GM12878 (cell line): ENCODE results near the gene APOA5.

ENCODE experiments used
- IKZF1 ChIP-seq: fragments of 450-650 bp; conservative IDR thresholded peaks from 2 replicates; pipeline ENCODE4 v1.6.1; 2017; ENCODE audit warnings: antibody characterized with exemption, mild to moderate bottlenecking
- MYC ChIP-seq: IDR thresholded peaks from 2 replicates; pipeline ENCODE4 v1.6.1; 2011; ENCODE audit warnings: mild to moderate bottlenecking, low read length, moderate library complexity, inconsistent platforms; ENCODE audit not compliant: insufficient read depth, insufficient replicate concordance, insufficient read length, severe bottlenecking
- NRF1 ChIP-seq: conservative IDR thresholded peaks from 2 replicates; pipeline ENCODE4 v1.6.1; 2011; ENCODE audit warnings: mild to moderate bottlenecking, low read depth, low read length, improper control_type of control experiment
- PAX5 ChIP-seq: IDR thresholded peaks from 2 replicates; pipeline ENCODE4 v1.6.1; 2011; ENCODE audit warnings: low read depth, low read length, borderline replicate concordance
- POLR2A ChIP-seq: IDR thresholded peaks from 2 replicates; pipeline ENCODE4 v1.6.1; 2011; ENCODE audit warnings: low read depth, mild to moderate bottlenecking, low read length
- SMC3 ChIP-seq: IDR thresholded peaks from 2 replicates; pipeline ENCODE4 v1.6.1; 2011; ENCODE audit warnings: low read length, improper control_type of control experiment, borderline replicate concordance
- SPI1 ChIP-seq: IDR thresholded peaks from 2 replicates; pipeline ENCODE4 v1.6.1; 2011; ENCODE audit warnings: low read depth, mild to moderate bottlenecking, low read length, moderate library complexity, borderline replicate concordance; ENCODE audit not compliant: insufficient read depth
- WRNIP1 ChIP-seq: IDR thresholded peaks from 2 replicates; pipeline ENCODE4 v1.6.1; 2011; ENCODE audit warnings: low read depth, low read length, improper control_type of control experiment, borderline replicate concordance
- ZNF24 ChIP-seq: fragments of 450-650 bp; IDR thresholded peaks from 2 replicates; pipeline ENCODE4 v1.6.1; 2017; ENCODE audit warnings: antibody characterized with exemption, mild to moderate bottlenecking
- TF ChIP-seq, protein P1 (sequence below): IDR thresholded peaks from 2 replicates; pipeline ENCODE4 v1.6.1; 2012; ENCODE audit warnings: low read depth, low read length, improper control_type of control experiment
- TF ChIP-seq, protein P2 (sequence below), 3 experiments: IDR thresholded peaks in 2 of 3; conservative IDR thresholded peaks in 1 of 3; 2 replicates each; pipeline ENCODE4 v1.5.1; 2011; ENCODE audit warnings: low read depth in 3 of 3, low read length in 3 of 3, mild to moderate bottlenecking in 3 of 3, control low read depth in 2 of 3, moderate library complexity in 2 of 3, inconsistent platforms in 1 of 3, mixed read lengths in 1 of 3; ENCODE audit not compliant: control insufficient read depth in 2 of 3, insufficient read depth in 1 of 3; ENCODE audit errors: extremely low read depth in 1 of 3
- TF ChIP-seq, protein P3 (sequence below): IDR thresholded peaks from 2 replicates; pipeline ENCODE4 v1.6.1; 2012; ENCODE audit warnings: mild to moderate bottlenecking, low read depth, low read length
- TF ChIP-seq, protein P4 (sequence below): fragments of 450-650 bp; IDR thresholded peaks from 2 replicates; pipeline ENCODE4 v1.6.1; 2014; ENCODE audit warnings: mild to moderate bottlenecking
- TF ChIP-seq, protein P5 (sequence below): IDR thresholded peaks from 2 replicates; pipeline ENCODE4 v1.6.1; 2012; ENCODE audit warnings: low read depth, low read length, improper control_type of control experiment

DNA sequence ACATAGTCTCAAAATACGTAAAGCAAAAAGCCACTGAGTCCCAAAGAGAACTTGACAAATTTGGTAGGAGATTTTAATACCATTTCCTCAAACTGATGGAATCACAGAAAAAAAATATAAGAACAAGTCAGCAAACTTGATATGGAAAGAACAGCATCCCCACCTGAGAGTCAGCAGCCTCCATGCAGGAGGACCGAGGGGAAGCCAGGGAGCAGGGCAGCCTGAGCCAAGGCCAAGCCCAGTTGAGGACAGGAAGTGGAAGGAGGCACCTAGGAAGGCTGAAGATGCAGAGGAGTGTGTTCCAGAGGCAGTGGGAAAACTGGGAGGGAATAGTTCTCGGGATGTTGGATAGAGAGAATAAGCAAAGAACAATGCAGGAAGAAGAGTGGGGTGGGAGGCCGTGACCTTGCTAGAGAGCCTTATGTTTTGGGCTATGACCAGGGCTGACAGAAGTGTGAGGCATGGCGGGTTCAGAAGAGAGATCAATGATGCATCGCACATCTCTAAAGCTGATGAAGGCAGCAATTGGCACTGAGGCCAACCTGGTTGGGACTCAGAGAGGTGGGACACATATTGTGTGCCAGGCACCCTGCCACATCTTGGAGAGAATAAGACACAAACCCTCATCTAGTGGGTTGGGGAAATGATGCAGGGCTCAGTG is 16.1 kb upstream of the APOA5 start:
- no peak for TF ChIP-seq SPI1
- TF ChIP-seq, protein P1, sequence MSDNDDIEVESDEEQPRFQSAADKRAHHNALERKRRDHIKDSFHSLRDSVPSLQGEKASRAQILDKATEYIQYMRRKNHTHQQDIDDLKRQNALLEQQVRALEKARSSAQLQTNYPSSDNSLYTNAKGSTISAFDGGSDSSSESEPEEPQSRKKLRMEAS: no peak
- TF ChIP-seq, protein P2, sequence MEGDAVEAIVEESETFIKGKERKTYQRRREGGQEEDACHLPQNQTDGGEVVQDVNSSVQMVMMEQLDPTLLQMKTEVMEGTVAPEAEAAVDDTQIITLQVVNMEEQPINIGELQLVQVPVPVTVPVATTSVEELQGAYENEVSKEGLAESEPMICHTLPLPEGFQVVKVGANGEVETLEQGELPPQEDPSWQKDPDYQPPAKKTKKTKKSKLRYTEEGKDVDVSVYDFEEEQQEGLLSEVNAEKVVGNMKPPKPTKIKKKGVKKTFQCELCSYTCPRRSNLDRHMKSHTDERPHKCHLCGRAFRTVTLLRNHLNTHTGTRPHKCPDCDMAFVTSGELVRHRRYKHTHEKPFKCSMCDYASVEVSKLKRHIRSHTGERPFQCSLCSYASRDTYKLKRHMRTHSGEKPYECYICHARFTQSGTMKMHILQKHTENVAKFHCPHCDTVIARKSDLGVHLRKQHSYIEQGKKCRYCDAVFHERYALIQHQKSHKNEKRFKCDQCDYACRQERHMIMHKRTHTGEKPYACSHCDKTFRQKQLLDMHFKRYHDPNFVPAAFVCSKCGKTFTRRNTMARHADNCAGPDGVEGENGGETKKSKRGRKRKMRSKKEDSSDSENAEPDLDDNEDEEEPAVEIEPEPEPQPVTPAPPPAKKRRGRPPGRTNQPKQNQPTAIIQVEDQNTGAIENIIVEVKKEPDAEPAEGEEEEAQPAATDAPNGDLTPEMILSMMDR (IDR thresholded peaks at IDR 0.05 in 2 of 3, conservative IDR thresholded peaks at IDR 0.05 in 1 of 3; ENCODE audit: control insufficient read depth in 2 of 3, extremely low read depth in 1 of 3, insufficient read depth in 1 of 3, low read depth in 3 of 3, low read length in 3 of 3): no peak
- TF ChIP-seq, protein P3, sequence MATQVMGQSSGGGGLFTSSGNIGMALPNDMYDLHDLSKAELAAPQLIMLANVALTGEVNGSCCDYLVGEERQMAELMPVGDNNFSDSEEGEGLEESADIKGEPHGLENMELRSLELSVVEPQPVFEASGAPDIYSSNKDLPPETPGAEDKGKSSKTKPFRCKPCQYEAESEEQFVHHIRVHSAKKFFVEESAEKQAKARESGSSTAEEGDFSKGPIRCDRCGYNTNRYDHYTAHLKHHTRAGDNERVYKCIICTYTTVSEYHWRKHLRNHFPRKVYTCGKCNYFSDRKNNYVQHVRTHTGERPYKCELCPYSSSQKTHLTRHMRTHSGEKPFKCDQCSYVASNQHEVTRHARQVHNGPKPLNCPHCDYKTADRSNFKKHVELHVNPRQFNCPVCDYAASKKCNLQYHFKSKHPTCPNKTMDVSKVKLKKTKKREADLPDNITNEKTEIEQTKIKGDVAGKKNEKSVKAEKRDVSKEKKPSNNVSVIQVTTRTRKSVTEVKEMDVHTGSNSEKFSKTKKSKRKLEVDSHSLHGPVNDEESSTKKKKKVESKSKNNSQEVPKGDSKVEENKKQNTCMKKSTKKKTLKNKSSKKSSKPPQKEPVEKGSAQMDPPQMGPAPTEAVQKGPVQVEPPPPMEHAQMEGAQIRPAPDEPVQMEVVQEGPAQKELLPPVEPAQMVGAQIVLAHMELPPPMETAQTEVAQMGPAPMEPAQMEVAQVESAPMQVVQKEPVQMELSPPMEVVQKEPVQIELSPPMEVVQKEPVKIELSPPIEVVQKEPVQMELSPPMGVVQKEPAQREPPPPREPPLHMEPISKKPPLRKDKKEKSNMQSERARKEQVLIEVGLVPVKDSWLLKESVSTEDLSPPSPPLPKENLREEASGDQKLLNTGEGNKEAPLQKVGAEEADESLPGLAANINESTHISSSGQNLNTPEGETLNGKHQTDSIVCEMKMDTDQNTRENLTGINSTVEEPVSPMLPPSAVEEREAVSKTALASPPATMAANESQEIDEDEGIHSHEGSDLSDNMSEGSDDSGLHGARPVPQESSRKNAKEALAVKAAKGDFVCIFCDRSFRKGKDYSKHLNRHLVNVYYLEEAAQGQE: no peak
- TF ChIP-seq ZNF24: no peak
- TF ChIP-seq NRF1: no peak
- TF ChIP-seq, protein P4, sequence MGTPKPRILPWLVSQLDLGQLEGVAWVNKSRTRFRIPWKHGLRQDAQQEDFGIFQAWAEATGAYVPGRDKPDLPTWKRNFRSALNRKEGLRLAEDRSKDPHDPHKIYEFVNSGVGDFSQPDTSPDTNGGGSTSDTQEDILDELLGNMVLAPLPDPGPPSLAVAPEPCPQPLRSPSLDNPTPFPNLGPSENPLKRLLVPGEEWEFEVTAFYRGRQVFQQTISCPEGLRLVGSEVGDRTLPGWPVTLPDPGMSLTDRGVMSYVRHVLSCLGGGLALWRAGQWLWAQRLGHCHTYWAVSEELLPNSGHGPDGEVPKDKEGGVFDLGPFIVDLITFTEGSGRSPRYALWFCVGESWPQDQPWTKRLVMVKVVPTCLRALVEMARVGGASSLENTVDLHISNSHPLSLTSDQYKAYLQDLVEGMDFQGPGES: no peak
- no peak for TF ChIP-seq MYC
- no peak for TF ChIP-seq IKZF1
- TF ChIP-seq, protein P5, sequence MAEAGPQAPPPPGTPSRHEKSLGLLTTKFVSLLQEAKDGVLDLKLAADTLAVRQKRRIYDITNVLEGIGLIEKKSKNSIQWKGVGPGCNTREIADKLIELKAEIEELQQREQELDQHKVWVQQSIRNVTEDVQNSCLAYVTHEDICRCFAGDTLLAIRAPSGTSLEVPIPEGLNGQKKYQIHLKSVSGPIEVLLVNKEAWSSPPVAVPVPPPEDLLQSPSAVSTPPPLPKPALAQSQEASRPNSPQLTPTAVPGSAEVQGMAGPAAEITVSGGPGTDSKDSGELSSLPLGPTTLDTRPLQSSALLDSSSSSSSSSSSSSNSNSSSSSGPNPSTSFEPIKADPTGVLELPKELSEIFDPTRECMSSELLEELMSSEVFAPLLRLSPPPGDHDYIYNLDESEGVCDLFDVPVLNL: no peak
- TF ChIP-seq PAX5: no peak
- TF ChIP-seq POLR2A: no peak
- no peak for TF ChIP-seq SMC3
- TF ChIP-seq WRNIP1: no peak
